ENCODE results near the gene MMP10. TPM values are rescaled to one million over a fixed set of nuclear protein-coding genes. Genes with fewer than 3 reads are reported as not detected.

MMP10 gene
- total and polyA plus RNA-seq, 2 experiments from 2014 or later, result not detected

GRCh38 chr11:102783720-102784119 is 3.3 kb upstream of the MMP10 start:
- no peak for DNase-seq (ENCODE audit: low read depth in 1 of 2, low spot score in 1 of 2)
- Histone ChIP-seq H3K27ac (no peak overlapping the region), H3K27me3 (no peaks in the 10 kb centered on the region), H3K4me3 (no peak overlapping the region), H3K36me3 (no peaks in the 10 kb centered on the region), H3K4me1 (ENCODE audit: low read depth) (peaks cover 3% of the 10 kb centered on the region), H3K9me3 (ENCODE audit: low read depth) (no peaks in the 10 kb centered on the region)
- no peak for TF ChIP-seq CTCF (IDR thresholded peaks at IDR 0.05; ENCODE audit: low read depth, low read length)

DNA sequence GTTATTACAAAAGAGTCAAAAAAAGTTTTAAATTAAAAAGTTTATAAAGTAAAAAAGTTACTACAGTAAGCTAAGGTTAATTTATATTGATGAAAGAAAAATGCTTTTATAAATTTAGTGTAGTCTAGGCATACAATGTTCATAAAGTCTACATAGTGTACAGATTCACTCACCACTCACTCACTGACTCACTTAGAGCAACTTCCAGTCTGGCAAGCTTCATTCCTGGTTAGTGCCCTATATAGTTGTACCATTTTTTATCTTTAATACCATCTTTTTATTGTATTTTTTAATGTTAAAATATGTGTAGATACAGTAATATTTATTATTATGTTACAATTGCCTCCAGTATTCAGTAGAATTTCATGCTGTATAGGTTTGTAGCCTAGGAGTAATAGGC is 2.6 kb upstream of the MMP10 start:
- no peak for DNase-seq (ENCODE audit: low read depth in 1 of 2, low spot score in 1 of 2)
- Histone ChIP-seq H3K27me3 (no peaks in the 10 kb centered on the region), H3K36me3 (no peaks in the 10 kb centered on the region), H3K4me1 (ENCODE audit: low read depth) (peaks cover 3% of the 10 kb centered on the region), H3K27ac (no peak overlapping the region), H3K4me3 (no peak overlapping the region), H3K9me3 (ENCODE audit: low read depth) (no peaks in the 10 kb centered on the region)
- no peak for TF ChIP-seq CTCF (IDR thresholded peaks at IDR 0.05; ENCODE audit: low read depth, low read length)

GRCh38 chr11:102781676-102782075 is 1.2 kb upstream of the MMP10 start:
- Histone ChIP-seq H3K9me3 (ENCODE audit: low read depth) (no peaks in the 10 kb centered on the region), H3K4me1 (ENCODE audit: low read depth) (peaks cover 3% of the 10 kb centered on the region), H3K27ac (no peak overlapping the region), H3K4me3 (no peak overlapping the region), H3K36me3 (no peaks in the 10 kb centered on the region), H3K27me3 (no peaks in the 10 kb centered on the region)
- no peak for TF ChIP-seq CTCF (IDR thresholded peaks at IDR 0.05; ENCODE audit: low read depth, low read length)
- DNase-seq (ENCODE audit: low read depth in 1 of 2, low spot score in 1 of 2), result no peak

- Histone ChIP-seq H3K36me3 (no peaks in the 10 kb centered on the region), H3K4me1 (ENCODE audit: low read depth) (no peaks in the 10 kb centered on the region), H3K27ac (no peak overlapping the region), H3K4me3 (no peak overlapping the region), H3K27me3 (no peaks in the 10 kb centered on the region), H3K9me3 (ENCODE audit: low read depth) (no peaks in the 10 kb centered on the region)
- no peak for TF ChIP-seq CTCF (IDR thresholded peaks at IDR 0.05; ENCODE audit: low read depth, low read length)
- DNase-seq (ENCODE audit: low read depth in 1 of 2, low spot score in 1 of 2), result no peak
These were observed 4.0 kb downstream of the MMP10 start for GRCh38 chr11:102776454-102776853.

GRCh38 chr11:102773386-102773785 is 7.0 kb downstream of the MMP10 start:
- H3K27ac ChIP-seq, result no peak overlapping the region
- no peak overlapping the region for H3K4me3 ChIP-seq
- no peaks in the 10 kb centered on the region for H3K4me1 ChIP-seq (ENCODE audit: low read depth)
- no peak for DNase-seq (ENCODE audit: low read depth in 1 of 2, low spot score in 1 of 2)
- H3K9me3 ChIP-seq (ENCODE audit: low read depth), result no peaks in the 10 kb centered on the region
- no peaks in the 10 kb centered on the region for H3K27me3 ChIP-seq
- no peaks in the 10 kb centered on the region for H3K36me3 ChIP-seq
- TF ChIP-seq CTCF (IDR thresholded peaks at IDR 0.05; ENCODE audit: low read depth, low read length), result no peak

- no peak overlapping the region for H3K4me3 ChIP-seq
- no peaks in the 10 kb centered on the region for H3K36me3 ChIP-seq
- H3K4me1 ChIP-seq (ENCODE audit: low read depth), result no peaks in the 10 kb centered on the region
- TF ChIP-seq CTCF (IDR thresholded peaks at IDR 0.05; ENCODE audit: low read depth, low read length), result no peak
- H3K27me3 ChIP-seq, result no peaks in the 10 kb centered on the region
- no peak overlapping the region for H3K27ac ChIP-seq
- no peaks in the 10 kb centered on the region for H3K9me3 ChIP-seq (ENCODE audit: low read depth)
- no peak for DNase-seq (ENCODE audit: low read depth in 1 of 2, low spot score in 1 of 2)
These were observed 9.1 kb downstream of the MMP10 start for GRCh38 chr11:102771351-102771750.
